Peyer's patch (tissue), 4 donors: Measurements from ENCODE around the gene CCDC186. TPM values are rescaled to one million over a fixed set of nuclear protein-coding genes. Genes with fewer than 3 reads are reported as not detected.

ENCODE experiments used
- DNase-seq, 3 donors: peaks; one replicate each; pipeline ENCODE4 v3.0.0-alpha.2; 2017 to 2019
- H3K27ac ChIP-seq, 4 donors: fragments of 200-600 bp; sonication (generic); one replicate each; pipeline ENCODE4 v1.5.1; 2016 to 2019
- H3K27me3 ChIP-seq, 2 donors: fragments of 200-600 bp; sonication (generic); one replicate each; pipeline ENCODE4 v1.5.1; 2019
- H3K36me3 ChIP-seq, 3 donors: fragments of 200-600 bp; sonication (generic); one replicate each; pipeline ENCODE4 v1.5.1; 2016 to 2019
- H3K4me1 ChIP-seq, 4 donors: fragments of 200-600 bp; sonication (generic); one replicate each; pipeline ENCODE4 v1.5.1; 2016 to 2019
- H3K4me3 ChIP-seq, 4 donors: fragments of 200-600 bp; sonication (generic); 1 replicate in 3 of 4; 2 replicates in 1 of 4; pipeline ENCODE4 v1.5.1; 2016 to 2019; ENCODE audit warnings: mild to moderate bottlenecking in 1 of 4
- H3K9me3 ChIP-seq, 4 donors: fragments of 200-600 bp; sonication (generic); one replicate each; pipeline ENCODE4 v1.5.1; 2016 to 2019; ENCODE audit warnings: mild to moderate bottlenecking in 1 of 4
- CTCF ChIP-seq, 6 experiments: fragments of 450-650 bp in 4 of 6; fragments of 200-600 bp in 2 of 6; sonication (generic) in 1 of 6; IDR thresholded peaks; one replicate each; pipeline ENCODE4 v1.5.1; 2017 to 2019; ENCODE audit warnings: antibody characterized with exemption in 6 of 6, mild to moderate bottlenecking in 3 of 6, moderate library complexity in 1 of 6
- POLR2A ChIP-seq, 2 donors: fragments of 450-650 bp; IDR thresholded peaks; one replicate each; pipeline ENCODE4 v1.5.1; 2017; ENCODE audit warnings: antibody characterized with exemption in 2 of 2, mild to moderate bottlenecking in 2 of 2, moderate library complexity in 2 of 2
- total RNA-seq, 4 donors: library from RNA; depleted of rRNA; stranded (reverse); fragments of >200 nt; gene quantifications; one replicate each; pipeline ENCODE4 v1.1.0, GENCODE V29; 2016

The CCDC186 gene
- total RNA-seq, 4 donors from 2014 or later, result 30.5 to 68.0 (median 50.9) TPM

- DNase-seq, result no peak
- Histone ChIP-seq H3K4me1 (no peaks in the 10 kb centered on the region), H3K4me3 (no peak overlapping the region), H3K36me3 (peaks cover 0 to 98% (median 0%) of the 10 kb centered on the region in 3 donors), H3K27me3 (no peaks in the 10 kb centered on the region), H3K27ac (no peak overlapping the region), H3K9me3 (no peaks in the 10 kb centered on the region)
- no peak for TF ChIP-seq CTCF (IDR thresholded peaks at IDR 0.05)
- TF ChIP-seq POLR2A (IDR thresholded peaks at IDR 0.05), result no peak
These were observed 42.9 kb downstream of the CCDC186 start for GRCh38 chr10:114131094-114131493.

GRCh38 chr10:114121031-114121430, 53.0 kb downstream of the CCDC186 start:
- Histone ChIP-seq H3K36me3 (peaks cover 0 to 34% (median 0%) of the 10 kb centered on the region in 3 donors), H3K27me3 (no peaks in the 10 kb centered on the region), H3K27ac (no peak overlapping the region)

GRCh38 chr10:114118514-114118913, 55.5 kb downstream of the CCDC186 start:
- H3K4me1 ChIP-seq, result no peaks in the 10 kb centered on the region
- no peak for TF ChIP-seq CTCF (IDR thresholded peaks at IDR 0.05)
- TF ChIP-seq POLR2A (IDR thresholded peaks at IDR 0.05), result no peak
- no peaks in the 10 kb centered on the region for H3K27me3 ChIP-seq
- no peaks in the 10 kb centered on the region for H3K9me3 ChIP-seq
- no peak overlapping the region for H3K27ac ChIP-seq
- peaks cover 0 to 10% (median 0%) of the 10 kb centered on the region in 3 donors for H3K36me3 ChIP-seq
- no peak for DNase-seq
- no peak overlapping the region for H3K4me3 ChIP-seq

More at GRCh38 chr10:114121031-114121430, 53.0 kb downstream of the CCDC186 start:
- H3K4me1 ChIP-seq, result no peaks in the 10 kb centered on the region
- no peak for DNase-seq
- no peak for TF ChIP-seq POLR2A (IDR thresholded peaks at IDR 0.05)
- no peak for TF ChIP-seq CTCF (IDR thresholded peaks at IDR 0.05)
- no peak overlapping the region for H3K4me3 ChIP-seq
- no peaks in the 10 kb centered on the region for H3K9me3 ChIP-seq

- Histone ChIP-seq H3K4me1 (no peaks in the 10 kb centered on the region), H3K36me3 (peaks cover 0 to 7% (median 0%) of the 10 kb centered on the region in 3 donors), H3K27ac (no peak overlapping the region), H3K4me3 (no peak overlapping the region), H3K9me3 (no peaks in the 10 kb centered on the region), H3K27me3 (no peaks in the 10 kb centered on the region)
- DNase-seq, result no peak
- TF ChIP-seq CTCF (IDR thresholded peaks at IDR 0.05) (no peak), POLR2A (IDR thresholded peaks at IDR 0.05) (no peak)
These were observed 56.3 kb downstream of the CCDC186 start for GRCh38 chr10:114117728-114118127.

- peaks cover 0 to 6% (median 0%) of the 10 kb centered on the region in 3 donors for H3K36me3 ChIP-seq
- H3K4me3 ChIP-seq, result no peak overlapping the region
- TF ChIP-seq POLR2A (IDR thresholded peaks at IDR 0.05) (no peak), CTCF (IDR thresholded peaks at IDR 0.05) (no peak)
- H3K4me1 ChIP-seq, result no peaks in the 10 kb centered on the region
- no peaks in the 10 kb centered on the region for H3K27me3 ChIP-seq
- no peaks in the 10 kb centered on the region for H3K9me3 ChIP-seq
- H3K27ac ChIP-seq, result no peak overlapping the region
- no peak for DNase-seq
These were observed 58.1 kb downstream of the CCDC186 start for GRCh38 chr10:114115661-114116445.
